HG02870 (cell line): ENCODE measurements around the gene PDE4DIP.
"Not testable (repeated sequence)": the region's sequence is repeated elsewhere in the genome, so short reads cannot be mapped to it uniquely, and the experiment has no call there.

Experiments
- ATAC-seq: cut with Tn5 transposase; IDR thresholded peaks from one replicate; pipeline ENCODE4 v1.9.1; 2021; ENCODE audit warnings: mild to moderate bottlenecking, moderate library complexity; ENCODE audit not compliant: unreplicated experiment

Gene PDE4DIP

GRCh38 chr1:148968682-148969081, 124.5 kb downstream of the PDE4DIP start:
- not testable (repeated sequence) for ATAC-seq

- ATAC-seq, result not testable (repeated sequence)
These were observed 124.9 kb downstream of the PDE4DIP start for GRCh38 chr1:148969126-148969525.

GRCh38 chr1:148975453-148975852, 131.2 kb downstream of the PDE4DIP start:
- not testable (repeated sequence) for ATAC-seq

GRCh38 chr1:148975866-148976537, 131.8 kb downstream of the PDE4DIP start:
- ATAC-seq, result not testable (repeated sequence)

GRCh38 chr1:148977785-148978184, 133.6 kb downstream of the PDE4DIP start:
- not testable (repeated sequence) for ATAC-seq

GRCh38 chr1:148989378-148989777, 145.2 kb downstream of the PDE4DIP start:
- ATAC-seq, result not testable (repeated sequence)

- not testable (repeated sequence) for ATAC-seq
These were observed 146.1 kb downstream of the PDE4DIP start for GRCh38 chr1:148990233-148990788.

- ATAC-seq, result not testable (repeated sequence)
These were observed 147.6 kb downstream of the PDE4DIP start for GRCh38 chr1:148991818-148992217.

- ATAC-seq, result not testable (repeated sequence)
These were observed 148.1 kb downstream of the PDE4DIP start for GRCh38 chr1:148992364-148992763.

GRCh38 chr1:148996449-148997224, 152.4 kb downstream of the PDE4DIP start:
- not testable (repeated sequence) for ATAC-seq

GRCh38 chr1:148997405-148997804, 153.2 kb downstream of the PDE4DIP start:
- ATAC-seq, result not testable (repeated sequence)

- not testable (repeated sequence) for ATAC-seq
These were observed 158.4 kb downstream of the PDE4DIP start for GRCh38 chr1:149002664-149003063.

- not testable (repeated sequence) for ATAC-seq
These were observed 164.1 kb downstream of the PDE4DIP start for GRCh38 chr1:149008326-149008725.

GRCh38 chr1:149008769-149009168, 164.5 kb downstream of the PDE4DIP start:
- not testable (repeated sequence) for ATAC-seq

GRCh38 chr1:149009761-149010160, 165.5 kb downstream of the PDE4DIP start:
- not testable (repeated sequence) for ATAC-seq

GRCh38 chr1:149012599-149012998, 168.4 kb downstream of the PDE4DIP start:
- ATAC-seq, result not testable (repeated sequence)

GRCh38 chr1:149013513-149013912, 169.3 kb downstream of the PDE4DIP start:
- not testable (repeated sequence) for ATAC-seq

GRCh38 chr1:149015522-149015921, 171.3 kb downstream of the PDE4DIP start:
- not testable (repeated sequence) for ATAC-seq

GRCh38 chr1:149016626-149017025, 172.4 kb downstream of the PDE4DIP start:
- not testable (repeated sequence) for ATAC-seq

- not testable (repeated sequence) for ATAC-seq
These were observed 174.3 kb downstream of the PDE4DIP start for GRCh38 chr1:149018577-149018976.

GRCh38 chr1:149024327-149024726, 180.1 kb downstream of the PDE4DIP start:
- ATAC-seq, result not testable (repeated sequence)
